ENCODE measurements around the gene ZDHHC14.
"Not testable (repeated sequence)": the region's sequence is repeated elsewhere in the genome, so short reads cannot be mapped to it uniquely, and the experiment has no call there.

ZDHHC14 gene

GRCh38 chr6:157584036-157584435 is 203.0 kb downstream of the ZDHHC14 start:
- no peak for DNase-seq

GRCh38 chr6:157585274-157586087 is 204.5 kb downstream of the ZDHHC14 start:
- DNase-seq, result no peak

- DNase-seq, result no peak
These were observed 205.1 kb downstream of the ZDHHC14 start for GRCh38 chr6:157586088-157586414.

GRCh38 chr6:157586476-157587126 is 205.6 kb downstream of the ZDHHC14 start:
- no peak for DNase-seq

- no peak for DNase-seq
These were observed 206.3 kb downstream of the ZDHHC14 start for GRCh38 chr6:157587127-157587926.

GRCh38 chr6:157590654-157591053 is 209.7 kb downstream of the ZDHHC14 start:
- not testable (repeated sequence) for DNase-seq

GRCh38 chr6:157592541-157592940 is 211.6 kb downstream of the ZDHHC14 start:
- DNase-seq, result no peak

GRCh38 chr6:157592980-157593379 is 212.0 kb downstream of the ZDHHC14 start:
- no peak for DNase-seq

GRCh38 chr6:157593596-157593995 is 212.6 kb downstream of the ZDHHC14 start:
- DNase-seq, result no peak

GRCh38 chr6:157594292-157594691 is 213.3 kb downstream of the ZDHHC14 start:
- no peak for DNase-seq

GRCh38 chr6:157595768-157596167 is 214.8 kb downstream of the ZDHHC14 start:
- DNase-seq, result no peak

- no peak for DNase-seq
These were observed 215.5 kb downstream of the ZDHHC14 start for GRCh38 chr6:157596461-157596860.

- DNase-seq, result no peak
These were observed 215.9 kb downstream of the ZDHHC14 start for GRCh38 chr6:157596886-157597285.

- no peak for DNase-seq
These were observed 216.7 kb downstream of the ZDHHC14 start for GRCh38 chr6:157597461-157598312.

- no peak for DNase-seq
These were observed 218.2 kb downstream of the ZDHHC14 start for GRCh38 chr6:157599191-157599590.

- DNase-seq, result no peak
These were observed 219.8 kb downstream of the ZDHHC14 start for GRCh38 chr6:157600807-157601206.

GRCh38 chr6:157602521-157603295 is 221.7 kb downstream of the ZDHHC14 start:
- DNase-seq, result no peak

- DNase-seq, result no peak
These were observed 222.4 kb downstream of the ZDHHC14 start for GRCh38 chr6:157603314-157603940.

- DNase-seq, result no peak
These were observed 223.0 kb downstream of the ZDHHC14 start for GRCh38 chr6:157603971-157604370.

- DNase-seq, result no peak
These were observed 223.8 kb downstream of the ZDHHC14 start for GRCh38 chr6:157604816-157605215.

- no peak for DNase-seq
These were observed 224.5 kb downstream of the ZDHHC14 start for GRCh38 chr6:157605484-157605883.
